Endodermal cell (in vitro differentiated cells): ENCODE data around the gene KCTD7. TPM values are rescaled to one million over a fixed set of nuclear protein-coding genes. Genes with fewer than 3 reads are reported as not detected.

Source experiments
- DNase-seq: peaks from one replicate; pipeline ENCODE4 v3.0.0-alpha.2; 2017
- H3K27ac ChIP-seq: 2 replicates; pipeline ENCODE4 v1.5.1; 2013; ENCODE audit warnings: mild to moderate bottlenecking, low read depth, low read length, moderate library complexity
- H3K27me3 ChIP-seq: 2 replicates; pipeline ENCODE4 v1.6.1; 2013; ENCODE audit warnings: mild to moderate bottlenecking, low read length, moderate library complexity; ENCODE audit not compliant: insufficient read depth, control insufficient read depth, poor library complexity, severe bottlenecking
- H3K36me3 ChIP-seq: 2 replicates; pipeline ENCODE4 v1.7.0; 2013; ENCODE audit warnings: mild to moderate bottlenecking, low read length, moderate library complexity; ENCODE audit not compliant: control insufficient read depth, insufficient read depth
- H3K4me1 ChIP-seq: one replicate; pipeline ENCODE4 v1.7.0; 2013; ENCODE audit warnings: low read length; ENCODE audit not compliant: control insufficient read depth, insufficient read depth
- H3K4me3 ChIP-seq: 2 replicates; pipeline ENCODE4 v1.5.1; 2013; ENCODE audit warnings: mild to moderate bottlenecking, low read length, moderate library complexity
- H3K9ac ChIP-seq: 2 replicates; pipeline ENCODE4 v1.6.1; 2013; ENCODE audit warnings: mild to moderate bottlenecking, low read length, moderate library complexity; ENCODE audit not compliant: poor library complexity, severe bottlenecking; ENCODE audit errors: extremely low read depth
- H3K9me3 ChIP-seq: 2 replicates; pipeline ENCODE4 v1.6.1; 2013; ENCODE audit warnings: mild to moderate bottlenecking, low read length, moderate library complexity; ENCODE audit not compliant: control insufficient read depth
- H3K27ac Mint-ChIP-seq: 2 replicates; pipeline ENCODE4 v1.8.0; 2020; ENCODE audit warnings: mixed read lengths
- H3K27me3 Mint-ChIP-seq: 2 replicates; pipeline ENCODE4 v1.8.0; 2021; ENCODE audit warnings: mild to moderate bottlenecking, mixed read lengths; ENCODE audit not compliant: insufficient read depth
- H3K36me3 Mint-ChIP-seq: 2 replicates; pipeline ENCODE4 v1.8.0; 2020; ENCODE audit warnings: low read depth, mixed read lengths
- H3K4me1 Mint-ChIP-seq: 2 replicates; pipeline ENCODE4 v1.8.0; 2020; ENCODE audit warnings: mixed read lengths
- H3K4me3 Mint-ChIP-seq: 2 replicates; pipeline ENCODE4 v1.8.0; 2020; ENCODE audit warnings: mild to moderate bottlenecking, moderate library complexity, mixed read lengths
- H3K9me3 Mint-ChIP-seq: 2 replicates; pipeline ENCODE4 v1.8.0; 2020; ENCODE audit warnings: mild to moderate bottlenecking, mixed read lengths
- WGBS, 2 experiments: methylation state at CpG; one replicate each; pipeline versions ENCODE4 v1.1.5 to v1.1.7; 2013; ENCODE audit warnings: missing lambda C conversion rate in 2 of 2, mixed read lengths in 1 of 2; ENCODE audit not compliant: insufficient coverage in 1 of 2, insufficient read length in 1 of 2; 5-methylcytosine and 5-hydroxymethylcytosine counted together
- total RNA-seq, 2 donors: library from RNA; stranded (reverse); fragmentation: NEBNext Ultra II Directional in 1 of 2; extraction: Animal tissue kit (Norgen Biotek cat#: 25700) in 1 of 2; gene quantifications; 2 replicates in 1 of 2; 3 replicates in 1 of 2; pipeline ENCODE4 v1.2.1, GENCODE V29; 2021
- TF ChIP-seq, protein P1 (sequence below): fragments of 200-600 bp; sonication (generic); conservative IDR thresholded peaks from 2 replicates; pipeline ENCODE4 v1.5.0; 2021; ENCODE audit warnings: antibody characterized with exemption, mild to moderate bottlenecking

KCTD7 gene
- total RNA-seq, 2 donors from 2014 or later: 13.1 to 15.6 TPM

DNA sequence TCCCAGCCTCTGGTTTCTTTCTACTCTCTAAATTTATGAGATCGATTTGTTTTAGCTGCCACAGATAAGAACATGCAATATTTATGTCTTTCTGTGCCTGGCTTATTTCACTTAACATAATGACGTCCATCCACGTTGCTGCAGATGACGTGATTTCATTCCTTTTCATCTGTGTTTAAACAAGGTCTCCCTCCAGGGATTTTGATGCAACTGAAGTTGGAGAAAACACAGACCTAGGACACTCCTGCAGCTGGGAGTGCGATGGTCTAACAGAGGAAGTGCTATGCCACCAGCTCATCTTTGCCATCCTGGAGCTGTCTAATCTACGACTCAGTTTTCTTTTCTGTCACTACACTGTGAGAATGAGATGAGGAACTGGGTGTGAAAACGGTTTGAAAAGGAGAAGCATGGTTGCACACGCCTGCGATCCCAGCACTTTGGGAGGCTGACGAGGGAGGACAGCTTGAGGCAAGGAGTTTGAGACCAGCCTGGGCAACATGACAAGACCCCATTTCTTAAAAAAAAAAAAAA, 1.5 kb upstream of the KCTD7 start:
- H3K4me1 ChIP-seq: no peaks in the 10 kb centered on the region
- Mint-ChIP-seq H3K27me3 (peaks cover 6% of the 10 kb centered on the region), H3K36me3 (peaks cover 8% of the 10 kb centered on the region), H3K4me3 (peak overlapping the region; percentile 75), H3K9me3 (no peaks in the 10 kb centered on the region), H3K27ac (no peak overlapping the region), H3K4me1 (no peaks in the 10 kb centered on the region)
- H3K9ac ChIP-seq: no peak overlapping the region
- TF ChIP-seq, protein P1, sequence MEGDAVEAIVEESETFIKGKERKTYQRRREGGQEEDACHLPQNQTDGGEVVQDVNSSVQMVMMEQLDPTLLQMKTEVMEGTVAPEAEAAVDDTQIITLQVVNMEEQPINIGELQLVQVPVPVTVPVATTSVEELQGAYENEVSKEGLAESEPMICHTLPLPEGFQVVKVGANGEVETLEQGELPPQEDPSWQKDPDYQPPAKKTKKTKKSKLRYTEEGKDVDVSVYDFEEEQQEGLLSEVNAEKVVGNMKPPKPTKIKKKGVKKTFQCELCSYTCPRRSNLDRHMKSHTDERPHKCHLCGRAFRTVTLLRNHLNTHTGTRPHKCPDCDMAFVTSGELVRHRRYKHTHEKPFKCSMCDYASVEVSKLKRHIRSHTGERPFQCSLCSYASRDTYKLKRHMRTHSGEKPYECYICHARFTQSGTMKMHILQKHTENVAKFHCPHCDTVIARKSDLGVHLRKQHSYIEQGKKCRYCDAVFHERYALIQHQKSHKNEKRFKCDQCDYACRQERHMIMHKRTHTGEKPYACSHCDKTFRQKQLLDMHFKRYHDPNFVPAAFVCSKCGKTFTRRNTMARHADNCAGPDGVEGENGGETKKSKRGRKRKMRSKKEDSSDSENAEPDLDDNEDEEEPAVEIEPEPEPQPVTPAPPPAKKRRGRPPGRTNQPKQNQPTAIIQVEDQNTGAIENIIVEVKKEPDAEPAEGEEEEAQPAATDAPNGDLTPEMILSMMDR: no peak
- H3K4me3 ChIP-seq: no peak overlapping the region
- no peaks in the 10 kb centered on the region for H3K27me3 ChIP-seq
- H3K9me3 ChIP-seq: peaks cover 6% of the 10 kb centered on the region
- H3K36me3 ChIP-seq: peaks cover 9% of the 10 kb centered on the region
- no peak for DNase-seq
- WGBS, 2 experiments: 88 to 93% methylated on average over 9 to 10 of the region's 10 CpGs
- no peak overlapping the region for H3K27ac ChIP-seq

DNA sequence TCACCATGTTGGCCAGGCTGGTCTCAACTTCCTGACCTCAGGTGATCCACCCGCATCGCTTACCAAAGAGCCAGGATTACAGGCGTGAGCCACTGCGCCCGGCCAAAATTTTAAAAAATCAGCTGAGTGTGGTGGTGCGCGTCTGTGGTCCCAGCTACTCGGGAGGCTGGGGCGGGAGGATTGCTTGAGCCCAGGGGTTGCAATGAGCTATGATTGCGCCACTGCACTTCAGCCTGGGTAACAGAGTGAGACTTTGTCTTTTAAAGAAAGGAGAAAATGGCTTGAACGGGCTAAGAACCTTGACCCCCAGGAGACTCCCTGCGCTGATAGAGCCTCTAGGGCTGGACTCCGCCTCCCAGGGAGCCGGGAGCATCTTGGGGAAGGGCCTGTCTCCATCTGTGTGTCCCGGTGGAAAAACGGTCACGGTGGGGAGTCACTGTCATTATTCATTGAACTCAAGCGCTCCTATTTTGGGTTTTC, 760 bp upstream of the KCTD7 start:
- Mint-ChIP-seq H3K4me3 (peak overlapping the region; percentile 75), H3K9me3 (no peaks in the 10 kb centered on the region), H3K36me3 (peaks cover 12% of the 10 kb centered on the region), H3K4me1 (no peaks in the 10 kb centered on the region), H3K27me3 (peaks cover 6% of the 10 kb centered on the region), H3K27ac (peak overlapping the region; percentile 94)
- Histone ChIP-seq H3K27ac (peak overlapping the region; percentile 70), H3K9me3 (peaks cover 6% of the 10 kb centered on the region), H3K4me3 (peak overlapping the region; percentile 84), H3K36me3 (peaks cover 9% of the 10 kb centered on the region), H3K27me3 (no peaks in the 10 kb centered on the region), H3K4me1 (no peaks in the 10 kb centered on the region), H3K9ac (peak overlapping the region; percentile 49)
- TF ChIP-seq, protein P1: no peak
- DNase-seq: no peak
- WGBS, 2 experiments: 27% methylated on average over 14 to 18 of the region's 18 CpGs

DNA sequence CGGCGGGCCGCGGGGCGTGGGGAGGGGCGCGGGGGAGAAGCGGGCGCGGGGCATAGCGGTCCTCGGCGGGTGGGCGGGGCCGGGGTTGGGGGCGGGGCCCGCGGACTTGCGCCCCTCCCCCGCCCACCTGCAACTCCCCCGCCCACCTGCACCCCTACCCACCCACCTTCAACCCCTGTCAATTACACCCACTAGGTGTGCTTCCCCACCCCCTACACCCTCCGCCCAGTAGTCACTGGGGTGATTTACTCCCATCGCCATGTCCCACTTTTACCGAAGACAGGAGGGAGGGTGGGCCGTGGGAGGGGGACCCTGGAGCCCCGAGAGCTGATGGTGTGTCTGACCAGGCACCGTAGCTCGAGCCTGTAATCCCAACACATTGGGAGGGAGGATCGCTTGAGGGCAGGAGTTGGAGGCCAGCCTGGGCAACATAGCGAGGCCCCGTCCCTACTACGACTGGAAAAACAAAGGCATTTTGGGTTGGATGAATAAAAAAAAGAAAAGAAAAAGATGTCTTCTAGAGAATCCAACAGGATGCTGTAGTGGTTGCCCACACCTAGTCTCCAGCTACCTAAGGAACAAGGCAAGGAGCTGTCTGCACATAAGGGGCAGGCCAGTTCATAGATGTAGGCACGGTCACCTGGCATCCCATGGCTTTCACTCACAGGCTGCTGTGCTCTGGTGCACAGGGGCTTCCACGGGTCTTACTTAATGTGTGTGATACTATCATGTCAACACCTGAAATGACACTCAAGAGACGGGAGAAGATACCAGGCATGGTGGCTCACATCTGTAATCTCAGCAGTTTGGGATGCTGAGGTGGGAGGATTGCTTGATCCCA, 761 bp downstream of the KCTD7 start:
- Mint-ChIP-seq H3K27ac (peak overlapping the region; percentile 30), H3K4me3 (peak overlapping the region; percentile 75), H3K36me3 (peaks cover 23% of the 10 kb centered on the region), H3K4me1 (no peaks in the 10 kb centered on the region), H3K27me3 (no peaks in the 10 kb centered on the region), H3K9me3 (no peaks in the 10 kb centered on the region)
- H3K9ac ChIP-seq: peak overlapping the region; percentile 29
- H3K27me3 ChIP-seq: no peaks in the 10 kb centered on the region
- peak overlapping the region; percentile 84 for H3K4me3 ChIP-seq
- DNase-seq: no peak
- TF ChIP-seq, protein P1: no peak
- WGBS, 2 experiments: 28 to 56% methylated on average over 14 to 30 of the region's 35 CpGs
- H3K36me3 ChIP-seq: peaks cover 21% of the 10 kb centered on the region
- peaks cover 6% of the 10 kb centered on the region for H3K9me3 ChIP-seq
- H3K27ac ChIP-seq: peak overlapping the region; percentile 87
- no peaks in the 10 kb centered on the region for H3K4me1 ChIP-seq
